HCT116 (cell line): ENCODE measurements around the gene KRT85. TPM values are rescaled to one million over a fixed set of nuclear protein-coding genes. Genes with fewer than 3 reads are reported as not detected.

Experiments used
- ATAC-seq: fragments of 200-7000 bp; cut with Tn5 transposase; 2 replicates; pipeline ENCODE4 v1.9.1; 2020; ENCODE audit warnings: mild to moderate bottlenecking, moderate library complexity
- BruUV-seq: library from RNA; stranded (reverse); fragments of 400-500 nt; replicated peaks from 2 replicates; lab custom pipeline; 2021; lab: Mats Ljungman, UMichigan
- CTCF ChIA-PET: fragments of 300-600 bp; sonication (Branson Sonifier 250); formaldehyde crosslinking; loops from one replicate; lab custom pipeline; 2021; ENCODE audit warnings: antibody characterized with exemption; lab: Charles Lee
- POLR2A ChIA-PET: fragments of 300-600, 350-600 bp; sonication (Branson Sonifier 250); formaldehyde crosslinking; loops from one replicate; lab custom pipeline; 2021; ENCODE audit warnings: antibody characterized with exemption; lab: Charles Lee
- RAD21 ChIA-PET, 2 experiments: fragments of 300-600 bp; sonication (Branson Sonifier 250); formaldehyde crosslinking; loops; one replicate each; lab custom pipeline; 2023; ENCODE audit warnings: low total read pairs in 2 of 2; ENCODE audit not compliant: uncharacterized antibody in 2 of 2, unreplicated experiment in 2 of 2, low non-redundant PET in 1 of 2; lab: Charles Lee
- DNase-seq: peaks from one replicate; pipeline ENCODE4 v3.0.0-alpha.2; 2010; ENCODE audit warnings: low read depth, low spot score
- H2AFZ ChIP-seq: fragments of 200-600 bp; shearing (Covaris generic), sonication (generic); 2 replicates; pipeline ENCODE4 v1.6.1; 2017; ENCODE audit warnings: low read depth, mixed run types, mixed read lengths, antibody characterized with exemption, low read length; ENCODE audit not compliant: poor library complexity, severe bottlenecking
- H3K27ac ChIP-seq: 2 replicates; pipeline ENCODE4 v1.5.1; 2012; ENCODE audit warnings: low read depth, low read length
- H3K27me3 ChIP-seq: fragments of 200-600 bp; sonication (generic); 2 replicates; pipeline ENCODE4 v1.6.1; 2016; ENCODE audit warnings: mixed run types, low read length, mixed read lengths; ENCODE audit not compliant: insufficient read depth
- H3K36me3 ChIP-seq, 2 experiments: fragments of 200-500 bp in 1 of 2; fragments of 200-600 bp in 1 of 2; sonication (Bioruptor generic) in 1 of 2; sonication (generic) in 1 of 2; 2 replicates each; pipeline versions ENCODE4 v1.5.1 to v1.6.1; 2014 to 2016; ENCODE audit warnings: low read length in 2 of 2, inconsistent platforms in 1 of 2, mixed read lengths in 1 of 2, mixed run types in 1 of 2; ENCODE audit not compliant: insufficient read depth in 2 of 2, control insufficient read depth in 1 of 2
- H3K4me1 ChIP-seq, 2 experiments: fragments of 200-600 bp in 1 of 2; sonication (generic) in 1 of 2; 2 replicates each; pipeline versions ENCODE4 v1.5.1 to v1.6.1; 2012 to 2017; ENCODE audit warnings: low read length in 2 of 2, inconsistent platforms in 1 of 2, mild to moderate bottlenecking in 1 of 2, mixed read lengths in 1 of 2, mixed run types in 1 of 2, moderate library complexity in 1 of 2; ENCODE audit not compliant: insufficient read depth in 2 of 2, control insufficient read depth in 1 of 2
- H3K4me2 ChIP-seq: fragments of 200-600 bp; sonication (generic); 2 replicates; pipeline ENCODE4 v1.6.1; 2017; ENCODE audit warnings: mixed run types, low read length, mixed read lengths
- H3K4me3 ChIP-seq, 2 experiments: fragments of 200-600 bp in 1 of 2; sonication (generic) in 1 of 2; replicated peaks in 1 of 2; 2 replicates each; pipeline ENCODE4 v1.5.1; 2011 to 2016; ENCODE audit warnings: low read length in 2 of 2, control low read depth in 1 of 2, low read depth in 1 of 2, mild to moderate bottlenecking in 1 of 2, mixed read lengths in 1 of 2, mixed run types in 1 of 2
- H3K79me2 ChIP-seq: fragments of 200-600 bp; sonication (generic); 2 replicates; pipeline ENCODE4 v1.6.1; 2017; ENCODE audit warnings: mild to moderate bottlenecking, mixed run types, low read length, moderate library complexity, mixed read lengths; ENCODE audit not compliant: insufficient read depth
- H3K9ac ChIP-seq: fragments of 200-600 bp; sonication (generic); 2 replicates; pipeline ENCODE4 v1.6.1; 2016; ENCODE audit warnings: low read length, mixed read lengths
- H3K9me2 ChIP-seq: fragments of 200-600 bp; sonication (generic), shearing (Covaris generic); 2 replicates; pipeline ENCODE4 v1.6.1; 2017; ENCODE audit warnings: mixed run types, mild to moderate bottlenecking, moderate library complexity; ENCODE audit not compliant: insufficient read depth
- H3K9me3 ChIP-seq, 2 experiments: fragments of 200-500 bp in 1 of 2; fragments of 200-600 bp in 1 of 2; sonication (Bioruptor generic) in 1 of 2; sonication (generic) in 1 of 2; 2 replicates each; pipeline ENCODE4 v1.6.1; 2014 to 2017; ENCODE audit warnings: low read length in 2 of 2, mixed read lengths in 2 of 2, inconsistent platforms in 1 of 2, low read depth in 1 of 2, mild to moderate bottlenecking in 1 of 2, mixed run types in 1 of 2, moderate library complexity in 1 of 2; ENCODE audit not compliant: control insufficient read depth in 1 of 2, insufficient read depth in 1 of 2
- H4K20me1 ChIP-seq: fragments of 200-600 bp; sonication (generic), shearing (Covaris generic); 2 replicates; pipeline ENCODE4 v1.6.1; 2017; ENCODE audit warnings: mixed run types, mild to moderate bottlenecking, moderate library complexity; ENCODE audit not compliant: insufficient read depth
- CBX3 ChIP-seq: IDR thresholded peaks from 2 replicates; pipeline ENCODE4 v1.6.1; 2012; ENCODE audit warnings: low read depth
- CEBPB ChIP-seq: IDR thresholded peaks from 2 replicates; pipeline ENCODE4 v1.6.1; 2012; ENCODE audit warnings: low read depth
- CTCF ChIP-seq, 3 experiments: fragments of 200-600 bp in 1 of 3; sonication (generic) in 1 of 3; IDR thresholded peaks in 2 of 3; conservative IDR thresholded peaks in 1 of 3; 2 replicates each; pipeline ENCODE4 v1.5.1; 2012 to 2017; ENCODE audit warnings: low read depth in 2 of 3, low read length in 2 of 3, antibody characterized with exemption in 1 of 3, borderline replicate concordance in 1 of 3, control low read depth in 1 of 3, mild to moderate bottlenecking in 1 of 3, mixed read lengths in 1 of 3, mixed run types in 1 of 3, moderate library complexity in 1 of 3; ENCODE audit not compliant: insufficient read depth in 1 of 3
- EGR1 ChIP-seq: IDR thresholded peaks from 2 replicates; pipeline ENCODE4 v1.6.1; 2012; ENCODE audit warnings: low read depth
- ELF1 ChIP-seq: IDR thresholded peaks from 2 replicates; pipeline ENCODE4 v1.6.1; 2012; ENCODE audit warnings: low read depth, borderline replicate concordance
- EZH2 ChIP-seq: fragments of 200-600 bp; sonication (generic); IDR thresholded peaks from 2 replicates; pipeline ENCODE4 v1.6.1; 2017; ENCODE audit warnings: antibody characterized with exemption, mixed run types
- EZH2phosphoT487 ChIP-seq: fragments of 200-600 bp; IDR thresholded peaks from 2 replicates; pipeline ENCODE4 v1.6.1; 2018; ENCODE audit warnings: antibody characterized with exemption, borderline replicate concordance
- FOSL1 ChIP-seq: IDR thresholded peaks from 2 replicates; pipeline ENCODE4 v1.6.1; 2012; ENCODE audit warnings: low read depth
- JUND ChIP-seq: IDR thresholded peaks from 2 replicates; pipeline ENCODE4 v1.6.1; 2012
- MAX ChIP-seq: IDR thresholded peaks from 2 replicates; pipeline ENCODE4 v1.6.1; 2012
- POLR2A ChIP-seq: IDR thresholded peaks from 2 replicates; pipeline ENCODE4 v1.7.0; 2011; ENCODE audit warnings: borderline replicate concordance; ENCODE audit not compliant: insufficient read depth, insufficient read length; ENCODE audit errors: extremely low read depth
- POLR2AphosphoS5 ChIP-seq: IDR thresholded peaks from 2 replicates; pipeline ENCODE4 v1.6.1; 2011; ENCODE audit warnings: mild to moderate bottlenecking, low read depth, low read length, moderate library complexity
- SIN3A ChIP-seq: IDR thresholded peaks from 2 replicates; pipeline ENCODE4 v1.6.1; 2012; ENCODE audit warnings: low read depth
- TCF7L2 ChIP-seq: IDR thresholded peaks from 2 replicates; pipeline ENCODE4 v1.7.0; 2011; ENCODE audit warnings: borderline replicate concordance, inconsistent platforms; ENCODE audit not compliant: insufficient read depth, insufficient read length; ENCODE audit errors: extremely low read depth
- YY1 ChIP-seq: IDR thresholded peaks from 2 replicates; pipeline ENCODE4 v1.6.1; 2011; ENCODE audit warnings: low read length, low read depth, moderate library complexity, mild to moderate bottlenecking; ENCODE audit not compliant: insufficient replicate concordance; ENCODE audit errors: extremely low read depth
- ZFX ChIP-seq: fragments of 450-650 bp; IDR thresholded peaks from 2 replicates; pipeline ENCODE4 v1.6.1; 2017
- ZNF274 ChIP-seq: fragments of 200-500 bp; sonication (Bioruptor generic); IDR thresholded peaks from 2 replicates; pipeline ENCODE4 v1.6.1; 2014; ENCODE audit warnings: mild to moderate bottlenecking, low read depth, low read length, inconsistent platforms
- intact Hi-C: fragments of 100-400 bp; cut with micrococcal nuclease; formaldehyde crosslinking; loops from 2 replicates; pipeline ENCODE4 v1.10.0; 2022
- total RNA-seq: library from RNA; stranded (reverse); gene quantifications from one replicate; pipeline ENCODE4 v1.2.1, GENCODE V29; 2021; ENCODE audit not compliant: unreplicated experiment
- TF ChIP-seq, protein P1 (sequence below): IDR thresholded peaks from 2 replicates; pipeline ENCODE4 v1.6.1; 2011; ENCODE audit warnings: mild to moderate bottlenecking, low read length, moderate library complexity; ENCODE audit not compliant: insufficient replicate concordance; ENCODE audit errors: extremely low read depth
- TF ChIP-seq, protein P2 (sequence below): IDR thresholded peaks from 2 replicates; pipeline ENCODE4 v1.6.1; 2012

Gene KRT85
- total RNA-seq, 1 experiment from 2014 or later: not detected

GRCh38 chr12:52343550-52343949, 23.7 kb downstream of the KRT85 start:
- Histone ChIP-seq H3K79me2 (no peaks in the 10 kb centered on the region), H3K27me3 (no peaks in the 10 kb centered on the region), H3K9me2 (no peaks in the 10 kb centered on the region), H4K20me1 (no peaks in the 10 kb centered on the region), H3K27ac (no peak overlapping the region), H3K9ac (no peak overlapping the region), H3K4me3 (no peak overlapping the region), H2AFZ (no peak overlapping the region), H3K36me3 (no peaks in the 10 kb centered on the region), H3K9me3 (no peaks in the 10 kb centered on the region), H3K4me1 (peaks cover 14 to 29% of the 10 kb centered on the region in 2 experiments), H3K4me2 (no peak overlapping the region)
- intact Hi-C loops: no loop called here
- ATAC-seq: no peak
- POLR2A ChIA-PET: no interaction called here
- BruUV-seq: no TSS peak
- RAD21 ChIA-PET: no interaction called here
- TF ChIP-seq ELF1 (no peak), YY1 (no peak), MAX (no peak), SIN3A (no peak), TCF7L2 (no peak), POLR2AphosphoS5 (no peak), CEBPB (no peak), ZFX (no peak), POLR2A (no peak), EZH2phosphoT487 (no peak), FOSL1 (no peak), EGR1 (no peak), JUND (no peak), CTCF (IDR thresholded peaks at IDR 0.05 in 2 of 3, conservative IDR thresholded peaks at IDR 0.05 in 1 of 3; ENCODE audit: borderline replicate concordance in 1 of 3, insufficient read depth in 1 of 3, low read depth in 2 of 3, low read length in 2 of 3) (no peak), EZH2 (no peak), ZNF274 (no peak), CBX3 (no peak)
- TF ChIP-seq, protein P1, sequence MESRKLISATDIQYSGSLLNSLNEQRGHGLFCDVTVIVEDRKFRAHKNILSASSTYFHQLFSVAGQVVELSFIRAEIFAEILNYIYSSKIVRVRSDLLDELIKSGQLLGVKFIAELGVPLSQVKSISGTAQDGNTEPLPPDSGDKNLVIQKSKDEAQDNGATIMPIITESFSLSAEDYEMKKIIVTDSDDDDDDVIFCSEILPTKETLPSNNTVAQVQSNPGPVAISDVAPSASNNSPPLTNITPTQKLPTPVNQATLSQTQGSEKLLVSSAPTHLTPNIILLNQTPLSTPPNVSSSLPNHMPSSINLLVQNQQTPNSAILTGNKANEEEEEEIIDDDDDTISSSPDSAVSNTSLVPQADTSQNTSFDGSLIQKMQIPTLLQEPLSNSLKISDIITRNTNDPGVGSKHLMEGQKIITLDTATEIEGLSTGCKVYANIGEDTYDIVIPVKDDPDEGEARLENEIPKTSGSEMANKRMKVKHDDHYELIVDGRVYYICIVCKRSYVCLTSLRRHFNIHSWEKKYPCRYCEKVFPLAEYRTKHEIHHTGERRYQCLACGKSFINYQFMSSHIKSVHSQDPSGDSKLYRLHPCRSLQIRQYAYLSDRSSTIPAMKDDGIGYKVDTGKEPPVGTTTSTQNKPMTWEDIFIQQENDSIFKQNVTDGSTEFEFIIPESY: no peak
- TF ChIP-seq, protein P2, sequence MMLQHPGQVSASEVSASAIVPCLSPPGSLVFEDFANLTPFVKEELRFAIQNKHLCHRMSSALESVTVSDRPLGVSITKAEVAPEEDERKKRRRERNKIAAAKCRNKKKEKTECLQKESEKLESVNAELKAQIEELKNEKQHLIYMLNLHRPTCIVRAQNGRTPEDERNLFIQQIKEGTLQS: no peak
- no peak for DNase-seq
- CTCF ChIA-PET: no interaction called here
